A673 (cell line): ENCODE data around the gene NR6A1. TPM values are rescaled to one million over a fixed set of nuclear protein-coding genes. Genes with fewer than 3 reads are reported as not detected.

Experiments used
- BruUV-seq: library from RNA; stranded (reverse); fragments of 400-500 nt; replicated peaks from 2 replicates; lab custom pipeline; 2021; lab: Mats Ljungman, UMichigan
- CTCF ChIA-PET: fragments of 300-600 bp; sonication (Branson Sonifier 250); formaldehyde crosslinking; loops from one replicate; lab custom pipeline; 2022; ENCODE audit warnings: antibody characterized with exemption; lab: Charles Lee
- POLR2A ChIA-PET: fragments of 300-600 bp; sonication (Branson Sonifier 250); formaldehyde crosslinking; loops from one replicate; lab custom pipeline; 2022; ENCODE audit warnings: antibody characterized with exemption; ENCODE audit not compliant: low non-redundant PET; lab: Charles Lee
- DNase-seq: peaks from one replicate; pipeline ENCODE4 v3.0.0-alpha.2; 2015; ENCODE audit warnings: low spot score
- H3K27ac ChIP-seq: fragments of 200-600 bp; sonication (generic); 2 replicates; pipeline ENCODE4 v1.5.1; 2016; ENCODE audit warnings: mixed run types, low read depth, mild to moderate bottlenecking, mixed read lengths, antibody characterized with exemption, low read length; ENCODE audit not compliant: poor library complexity, severe bottlenecking
- H3K27me3 ChIP-seq: fragments of 200-600 bp; sonication (generic); replicated peaks from 2 replicates; pipeline ENCODE4 v1.6.1; 2017; ENCODE audit warnings: mixed run types, low read depth, mild to moderate bottlenecking, mixed read lengths, antibody characterized with exemption, low read length; ENCODE audit not compliant: insufficient read depth, poor library complexity
- H3K36me3 ChIP-seq: fragments of 200-600 bp; sonication (generic); 2 replicates; pipeline ENCODE4 v1.6.1; 2016; ENCODE audit warnings: mixed run types, mild to moderate bottlenecking, mixed read lengths, antibody characterized with exemption, low read length; ENCODE audit not compliant: insufficient read depth, poor library complexity, severe bottlenecking
- H3K4me1 ChIP-seq: fragments of 200-600 bp; sonication (generic); 2 replicates; pipeline ENCODE4 v1.6.1; 2017; ENCODE audit warnings: mixed run types, mild to moderate bottlenecking, mixed read lengths, antibody characterized with exemption, low read length; ENCODE audit not compliant: insufficient read depth, poor library complexity, severe bottlenecking
- H3K4me3 ChIP-seq: fragments of 200-600 bp; sonication (generic); 2 replicates; pipeline ENCODE4 v1.5.1; 2016; ENCODE audit warnings: low read depth, mixed run types, mild to moderate bottlenecking, mixed read lengths, low read length; ENCODE audit not compliant: poor library complexity, severe bottlenecking
- H3K9me3 ChIP-seq: fragments of 200-600 bp; sonication (generic); 2 replicates; pipeline ENCODE4 v1.6.1; 2016; ENCODE audit warnings: mixed run types, low read depth, mild to moderate bottlenecking, mixed read lengths, antibody characterized with exemption, low read length; ENCODE audit not compliant: poor library complexity, severe bottlenecking
- CTCF ChIP-seq: fragments of 300-800, 200-600 bp; sonication (generic); conservative IDR thresholded peaks from 2 replicates; pipeline ENCODE4 v1.5.1; 2017; ENCODE audit warnings: low read depth, mild to moderate bottlenecking, antibody characterized with exemption, low read length, moderate library complexity, mixed read lengths
- EZH2 ChIP-seq: fragments of 200-600 bp; sonication (generic); IDR thresholded peaks from 2 replicates; pipeline ENCODE4 v1.6.1; 2017; ENCODE audit warnings: borderline replicate concordance, low read depth, mild to moderate bottlenecking, mixed read lengths, antibody characterized with exemption, low read length; ENCODE audit not compliant: poor library complexity, severe bottlenecking
- intact Hi-C: fragments of 100-400 bp; cut with micrococcal nuclease; formaldehyde crosslinking; loops from one replicate; pipeline ENCODE4 v1.10.0; 2022; ENCODE audit not compliant: unreplicated experiment
- total RNA-seq: library from RNA; stranded (reverse); gene quantifications from 2 replicates; pipeline ENCODE4 v1.2.3, GENCODE V29; 2021

Gene NR6A1
- total RNA-seq, 1 experiment from 2014 or later: 5.3 TPM

- TF ChIP-seq EZH2 (no peak), CTCF (no peak)
- POLR2A ChIA-PET: no interaction called here
- intact Hi-C loops: no loop called here
- Histone ChIP-seq H3K4me1 (peaks cover 27% of the 10 kb centered on the region), H3K36me3 (no peaks in the 10 kb centered on the region), H3K9me3 (no peaks in the 10 kb centered on the region), H3K27me3 (no peaks in the 10 kb centered on the region), H3K4me3 (no peak overlapping the region), H3K27ac (peak overlapping the region; percentile 13)
- CTCF ChIA-PET: no interaction called here
- no TSS peak for BruUV-seq
- no peak for DNase-seq
Observed at GRCh38 chr9:124663046-124663961, 107.8 kb downstream of the NR6A1 start.

- no peak for TF ChIP-seq EZH2
- POLR2A ChIA-PET: no interaction called here
- CTCF ChIA-PET: no interaction called here
- Histone ChIP-seq H3K27ac (no peak overlapping the region), H3K4me3 (no peak overlapping the region), H3K27me3 (no peaks in the 10 kb centered on the region), H3K9me3 (no peaks in the 10 kb centered on the region), H3K4me1 (peaks cover 30% of the 10 kb centered on the region), H3K36me3 (no peaks in the 10 kb centered on the region)
- no TSS peak for BruUV-seq
- intact Hi-C loops: no loop called here
- DNase-seq: no peak
Observed at GRCh38 chr9:124662561-124662960, 108.5 kb downstream of the NR6A1 start.

GRCh38 chr9:124661271-124661670 is 109.8 kb downstream of the NR6A1 start:
- H3K4me3 ChIP-seq: peak overlapping the region; percentile 64
- DNase-seq: no peak

More at GRCh38 chr9:124661271-124661670, 109.8 kb downstream of the NR6A1 start:
- peak overlapping the region; percentile 83 for H3K27ac ChIP-seq
- ChIA-PET POLR2A (no interaction called here), CTCF (interaction anchor here (1.4 kb wide), 1 partner anchor 44 kb away, joined by 3 read pairs; no protein-coding TSS in a partner anchor)
- no TSS peak for BruUV-seq
- H3K9me3 ChIP-seq: no peaks in the 10 kb centered on the region
- H3K4me1 ChIP-seq: peaks cover 31% of the 10 kb centered on the region
- no peaks in the 10 kb centered on the region for H3K36me3 ChIP-seq
- H3K27me3 ChIP-seq: no peaks in the 10 kb centered on the region
- TF ChIP-seq CTCF: no peak
- TF ChIP-seq EZH2: no peak
- intact Hi-C loops: no loop called here
